NK-92 (cell line): Measurements from ENCODE around the gene NEGR1.

ENCODE experiments used
- DNase-seq: peaks from one replicate; lab custom pipeline; 2025; ENCODE audit not compliant: unreplicated experiment; lab: John Stamatoyannopoulos, UW

Gene NEGR1

DNA sequence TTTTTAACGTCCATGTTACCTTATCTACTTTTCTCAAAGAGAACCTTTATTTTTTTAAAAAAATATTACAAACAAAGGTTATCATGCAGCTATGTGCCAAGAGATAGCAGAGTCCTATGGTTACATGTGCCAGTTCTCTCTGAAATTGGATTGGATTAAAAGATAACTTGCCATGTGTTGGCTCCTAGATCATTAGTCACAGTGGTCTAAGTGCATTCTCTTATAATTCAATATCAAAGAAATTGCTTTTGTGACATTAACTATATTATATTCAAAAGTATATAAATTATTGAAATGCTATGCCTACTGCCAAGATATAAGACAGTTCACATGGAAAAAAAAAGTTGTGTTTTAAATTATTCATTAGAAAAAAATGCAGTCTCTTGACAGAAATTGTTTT is 494.2 kb downstream of the NEGR1 start:
- no peak for DNase-seq

DNA sequence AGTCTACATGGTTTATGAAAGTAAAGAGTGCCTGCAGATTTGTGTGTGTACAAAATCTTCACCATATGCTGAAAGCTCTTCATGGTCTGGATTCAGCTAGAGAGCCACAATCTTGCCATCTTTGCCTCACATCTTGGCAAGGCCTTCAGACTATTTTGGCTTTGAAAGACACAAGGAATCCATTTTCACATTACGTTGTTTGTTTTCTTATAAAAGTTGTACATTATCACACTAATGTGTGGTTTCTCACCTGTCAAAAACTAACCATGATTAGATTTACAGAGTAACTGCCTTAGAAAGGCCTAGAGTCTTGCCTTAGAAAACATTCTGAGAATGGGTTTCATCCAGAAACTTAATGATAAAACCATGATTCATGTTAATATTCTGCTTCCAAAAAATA is 494.6 kb downstream of the NEGR1 start:
- no peak for DNase-seq

DNA sequence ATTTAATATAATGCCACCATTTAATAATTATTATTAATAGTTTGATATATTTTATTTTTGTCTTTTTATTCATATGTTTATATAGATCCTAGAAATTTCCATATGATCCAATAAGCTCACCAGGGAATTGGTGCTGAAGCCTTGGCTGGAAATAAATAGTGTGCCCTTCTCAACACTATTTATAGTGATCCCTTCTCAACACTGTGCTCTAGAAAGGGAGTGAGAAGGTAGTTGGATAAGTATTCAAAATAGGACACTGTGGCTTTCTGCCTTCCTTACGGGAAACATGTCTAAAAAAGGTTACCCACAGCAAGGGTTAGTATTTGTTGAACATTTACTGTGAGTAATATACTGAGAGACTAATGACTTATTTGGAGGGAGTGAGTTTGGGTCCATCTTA is 496.1 kb downstream of the NEGR1 start:
- DNase-seq, result no peak

DNA sequence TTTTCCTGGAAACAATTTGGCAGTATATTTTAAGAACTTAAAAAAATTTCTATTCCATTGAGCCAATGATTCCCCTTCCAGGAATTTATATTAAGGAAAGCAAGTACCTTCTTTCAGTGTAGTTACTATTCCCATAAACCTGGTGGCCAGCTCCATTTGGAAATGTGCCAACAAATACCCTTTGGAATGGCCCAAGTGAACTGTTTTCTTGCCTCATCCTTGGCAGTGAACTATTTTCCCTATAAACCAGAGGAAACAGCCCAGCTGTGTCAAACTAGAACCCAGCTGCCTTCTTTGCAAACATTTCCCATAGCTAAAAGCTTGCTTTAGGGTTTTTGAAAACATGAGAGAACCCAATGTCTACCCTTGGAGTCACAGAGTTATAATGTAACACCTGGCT is 496.9 kb downstream of the NEGR1 start:
- no peak for DNase-seq

DNA sequence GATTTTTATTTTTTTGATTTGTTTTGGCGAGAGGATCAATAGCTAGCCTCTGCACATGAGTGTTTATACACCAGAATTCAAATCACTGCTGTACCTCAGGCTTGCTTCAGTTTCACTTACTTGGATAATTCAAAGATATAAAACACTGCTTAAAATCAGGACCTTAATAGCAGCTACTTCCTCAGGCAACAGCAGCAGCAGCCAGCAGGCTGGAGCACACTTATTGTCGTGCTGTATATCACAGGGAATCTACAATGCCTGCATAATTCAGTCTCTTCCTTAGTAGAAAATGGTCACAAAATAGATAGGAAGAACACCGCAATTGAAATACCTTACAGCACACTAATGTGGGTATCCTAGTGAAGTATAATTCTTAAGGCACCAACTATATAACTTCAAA is 497.3 kb downstream of the NEGR1 start:
- no peak for DNase-seq

GRCh38 chr1:71784241-71784640 is 498.1 kb downstream of the NEGR1 start:
- DNase-seq, result no peak

DNA sequence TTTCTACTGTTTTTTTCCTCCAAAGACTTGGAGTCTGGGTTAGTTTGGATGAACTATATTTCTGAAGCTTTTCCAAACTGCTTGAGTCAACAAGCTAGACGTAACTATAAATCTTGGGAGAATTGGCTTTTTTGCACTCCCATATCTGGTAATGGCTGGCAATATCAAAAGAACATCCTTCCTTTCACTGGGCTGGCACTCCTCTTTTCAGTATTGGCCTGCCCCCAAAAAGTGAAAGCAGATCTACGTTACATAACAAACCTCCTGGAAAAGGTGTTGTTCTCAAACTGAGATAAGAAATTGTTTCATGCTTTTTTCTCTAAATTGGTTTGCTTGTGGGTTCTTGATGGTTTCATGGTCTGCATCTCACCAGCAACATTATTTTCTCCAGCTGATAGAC is 499.3 kb downstream of the NEGR1 start:
- DNase-seq, result no peak

GRCh38 chr1:71781450-71781849 is 500.9 kb downstream of the NEGR1 start:
- DNase-seq, result no peak

GRCh38 chr1:71780681-71781080 is 501.7 kb downstream of the NEGR1 start:
- no peak for DNase-seq

DNA sequence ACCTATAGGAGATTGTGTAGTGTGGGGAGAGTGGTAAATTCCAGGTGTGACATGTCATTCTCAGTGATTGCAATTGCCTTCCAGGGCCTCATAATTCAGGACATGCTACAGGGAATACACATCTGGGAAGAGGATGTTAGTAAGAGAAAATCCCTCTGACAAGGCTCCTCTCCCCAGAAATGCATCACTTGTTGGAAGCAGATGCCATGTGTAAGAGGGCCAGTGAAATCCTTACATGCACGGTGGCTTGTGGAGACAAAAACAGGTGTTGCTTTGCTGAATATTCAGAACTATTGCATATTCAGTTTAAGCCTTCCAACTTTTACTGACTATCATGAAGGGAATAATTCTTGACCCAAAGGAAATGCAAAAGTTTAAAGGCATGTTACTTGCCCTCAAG is 503.4 kb downstream of the NEGR1 start:
- no peak for DNase-seq

GRCh38 chr1:71777094-71777493 is 505.2 kb downstream of the NEGR1 start:
- DNase-seq, result no peak

GRCh38 chr1:71774705-71775104 is 507.6 kb downstream of the NEGR1 start:
- DNase-seq, result no peak

DNA sequence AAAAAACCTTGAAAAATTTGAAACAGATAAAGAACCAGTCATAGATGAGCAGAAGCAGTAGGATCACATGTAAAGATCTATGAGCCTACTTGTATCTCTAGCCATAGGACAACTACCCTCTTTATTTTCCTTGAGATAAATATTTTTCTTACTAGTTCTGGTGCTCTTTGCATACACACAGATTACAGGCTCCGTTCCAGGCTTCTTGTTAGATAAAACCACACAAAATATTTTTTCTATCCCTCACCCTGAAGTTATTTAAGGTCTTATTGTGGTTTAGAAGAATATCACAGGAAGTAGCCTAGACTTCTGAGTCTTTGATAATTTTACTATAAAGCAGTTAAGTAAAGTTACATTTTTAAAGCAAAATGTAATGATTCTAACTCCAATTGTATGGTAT is 512.2 kb downstream of the NEGR1 start:
- no peak for DNase-seq

- DNase-seq, result no peak
Measured at GRCh38 chr1:71766748-71767147, 515.6 kb downstream of the NEGR1 start.

DNA sequence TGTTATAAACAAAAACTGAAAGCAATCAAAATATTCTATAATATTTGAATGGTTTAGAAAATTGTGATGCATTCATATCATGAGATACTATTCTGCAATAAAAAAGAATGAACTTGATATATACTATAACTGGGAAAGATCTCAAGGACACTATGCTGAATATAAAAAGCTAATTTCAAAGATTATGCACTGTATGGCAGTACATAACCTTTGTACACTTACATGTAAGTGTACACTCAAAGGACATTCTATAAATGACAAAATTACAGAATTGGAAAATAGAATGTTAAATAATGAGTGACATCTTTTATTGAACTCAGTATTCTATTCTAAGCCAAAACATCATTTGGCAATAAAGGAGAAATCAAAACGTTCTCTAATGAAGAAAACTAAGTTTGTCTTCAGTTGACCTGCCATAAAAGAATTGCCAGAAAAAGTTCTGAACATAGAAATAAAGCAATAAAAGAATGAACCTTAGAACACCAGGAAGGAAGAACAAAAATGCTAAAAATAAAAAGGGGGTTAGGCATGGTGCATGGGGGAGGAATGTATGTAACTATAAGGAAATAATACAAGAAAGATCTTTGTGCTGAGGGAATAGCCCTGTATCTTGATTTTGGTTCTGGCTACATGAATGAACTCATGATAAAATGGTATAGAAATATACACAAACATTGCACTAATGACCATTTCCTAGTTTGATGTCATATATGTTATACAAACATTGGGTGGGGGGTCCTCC is 519.7 kb downstream of the NEGR1 start:
- no peak for DNase-seq

DNA sequence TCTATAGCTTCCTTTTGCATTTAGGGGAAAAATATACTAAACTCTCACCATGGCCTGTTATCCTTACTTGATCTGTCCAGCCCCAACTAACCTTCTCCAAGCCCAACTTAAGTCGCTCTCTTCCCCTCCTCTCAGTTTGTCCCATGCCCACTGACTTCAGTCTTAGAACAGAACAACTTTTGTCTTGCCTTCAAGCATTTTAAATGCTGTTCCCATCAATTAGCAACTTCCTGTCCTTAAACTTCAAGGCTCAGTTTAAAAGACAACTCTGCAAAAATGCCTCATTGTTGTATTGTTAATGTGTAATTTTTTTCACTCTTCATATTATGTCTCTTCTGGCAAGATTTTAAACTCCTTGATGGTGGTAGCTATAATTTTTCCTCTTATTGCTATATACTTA is 526.9 kb downstream of the NEGR1 start:
- no peak for DNase-seq

DNA sequence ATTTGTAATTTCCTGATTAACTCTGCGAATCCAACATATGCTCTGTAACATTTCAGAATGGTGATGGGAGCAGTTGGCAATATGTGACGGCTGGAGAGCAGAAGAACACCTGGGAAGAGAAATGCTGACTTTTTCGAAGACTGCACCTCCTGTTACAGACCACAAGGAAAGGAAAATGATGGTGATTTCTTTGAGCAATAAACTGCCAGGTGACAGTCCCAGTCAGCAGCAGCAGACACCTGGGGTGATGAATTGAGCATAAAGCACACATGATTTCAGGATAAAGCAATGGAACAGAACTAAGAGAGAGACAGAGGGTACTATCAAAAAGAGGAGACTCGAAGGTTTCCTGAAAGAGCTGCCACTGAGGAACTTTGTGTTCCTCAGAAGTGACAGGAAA is 528.6 kb downstream of the NEGR1 start:
- DNase-seq, result no peak

- no peak for DNase-seq
Measured at GRCh38 chr1:71745326-71745725, 537.0 kb downstream of the NEGR1 start.

- no peak for DNase-seq
Measured at GRCh38 chr1:71743862-71744261, 538.5 kb downstream of the NEGR1 start.

GRCh38 chr1:71738910-71739309 is 543.4 kb downstream of the NEGR1 start:
- no peak for DNase-seq

DNA sequence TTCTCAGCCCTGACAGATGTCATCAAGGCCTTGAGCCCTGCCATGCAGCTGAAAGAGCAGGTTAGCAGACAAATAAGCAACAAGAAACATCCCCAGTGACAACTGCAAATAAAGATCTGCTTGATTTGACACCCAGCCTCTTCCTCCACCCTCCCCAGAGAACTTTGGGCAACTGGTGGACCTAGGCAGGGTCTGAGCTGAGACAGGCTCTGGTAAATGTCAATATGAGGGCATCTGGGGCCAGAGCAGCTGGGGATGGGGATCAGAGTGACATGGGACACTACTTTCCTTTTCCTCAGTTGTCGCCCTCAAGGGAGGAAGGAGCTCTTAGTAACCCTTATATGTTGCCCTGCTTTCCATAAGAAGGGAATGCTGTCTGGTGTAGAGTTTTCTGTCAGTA is 544.1 kb downstream of the NEGR1 start:
- DNase-seq, result no peak

- DNase-seq, result no peak
Measured at GRCh38 chr1:71737768-71738167, 544.6 kb downstream of the NEGR1 start.

- DNase-seq, result no peak
Measured at GRCh38 chr1:71733121-71733520, 549.2 kb downstream of the NEGR1 start.
